Ishikawa (cell line): ENCODE data around the gene PCBP3.

ENCODE experiments used
- CEBPB ChIP-seq: IDR thresholded peaks from 2 replicates; pipeline ENCODE4 v1.6.1; 2012
- CREB1 ChIP-seq: IDR thresholded peaks from 2 replicates; pipeline ENCODE4 v1.6.1; 2012; ENCODE audit warnings: low read depth
- EGR1 ChIP-seq: IDR thresholded peaks from 2 replicates; pipeline ENCODE4 v1.6.1; 2012
- EP300 ChIP-seq: IDR thresholded peaks from 2 replicates; pipeline ENCODE4 v1.6.1; 2012; ENCODE audit warnings: borderline replicate concordance
- FOXM1 ChIP-seq: IDR thresholded peaks from 2 replicates; pipeline ENCODE4 v1.6.1; 2012; ENCODE audit warnings: low read depth, borderline replicate concordance
- MAX ChIP-seq: IDR thresholded peaks from 2 replicates; pipeline ENCODE4 v1.6.1; 2012
- RAD21 ChIP-seq: IDR thresholded peaks from 2 replicates; pipeline ENCODE4 v1.6.1; 2012; ENCODE audit warnings: low read depth
- REST ChIP-seq: IDR thresholded peaks from 2 replicates; pipeline ENCODE4 v1.6.1; 2012; ENCODE audit warnings: low read depth, mild to moderate bottlenecking
- TAF1 ChIP-seq: IDR thresholded peaks from 2 replicates; pipeline ENCODE4 v1.6.1; 2012; ENCODE audit warnings: low read depth, mild to moderate bottlenecking
- TCF12 ChIP-seq: IDR thresholded peaks from 2 replicates; pipeline ENCODE4 v1.6.1; 2012; ENCODE audit warnings: low read depth
- TEAD4 ChIP-seq: IDR thresholded peaks from 2 replicates; pipeline ENCODE4 v1.6.1; 2012

GRCh38 chr21:45941717-45942546 is 298.4 kb downstream of the PCBP3 start:
- TF ChIP-seq TAF1 (no peak), CREB1 (no peak), CEBPB (no peak), EP300 (no peak), EGR1 (no peak), MAX (no peak), RAD21 (no peak), TCF12 (no peak), REST (no peak), FOXM1 (no peak), TEAD4 (no peak)
